ENCODE results near the gene LRRC8C.

GRCh38 chr1:89724369-89725010 is 91.6 kb downstream of the LRRC8C start:
- TF ChIP-seq CTCF (IDR thresholded peaks at IDR 0.05), result no peak
- no peak for TF ChIP-seq POLR2A (IDR thresholded peaks at IDR 0.05)

Measured in right lobe of liver (tissue), 4 donors.